Astrocyte (in vitro differentiated cells and primary cell): ENCODE results near the gene CSTF1. TPM values are rescaled to one million over a fixed set of nuclear protein-coding genes. Genes with fewer than 3 reads are reported as not detected.

Experiments
- DNase-seq: peaks from one replicate; pipeline ENCODE4 v3.0.0-alpha.2; 2010; ENCODE audit warnings: low read depth
- FAIRE-seq: peaks from 2 replicates; lab custom pipeline; 2011; peaks lifted over from hg19 to GRCh38; lab: Jason Lieb, UNC
- H2AFZ ChIP-seq: 2 replicates; pipeline ENCODE4 v1.6.0; 2012; ENCODE audit warnings: low read depth, low read length, inconsistent platforms
- H3K27ac ChIP-seq: 2 replicates; pipeline ENCODE4 v1.5.1; 2011; ENCODE audit warnings: low read depth, low read length, inconsistent platforms
- H3K27me3 ChIP-seq: 2 replicates; pipeline ENCODE4 v1.6.0; 2011; ENCODE audit warnings: low read length, inconsistent platforms; ENCODE audit not compliant: insufficient read depth
- H3K36me3 ChIP-seq: 2 replicates; pipeline ENCODE4 v1.5.1; 2011; ENCODE audit warnings: low read length, inconsistent platforms; ENCODE audit not compliant: insufficient read depth
- H3K4me1 ChIP-seq: 2 replicates; pipeline ENCODE4 v1.5.1; 2011; ENCODE audit warnings: low read length, inconsistent platforms; ENCODE audit not compliant: insufficient read depth
- H3K4me2 ChIP-seq: 2 replicates; pipeline ENCODE4 v1.6.0; 2012; ENCODE audit warnings: low read length, inconsistent platforms
- H3K4me3 ChIP-seq: 2 replicates; pipeline ENCODE4 v1.5.1; 2011; ENCODE audit warnings: low read depth, mild to moderate bottlenecking, low read length, inconsistent platforms; ENCODE audit not compliant: insufficient read depth
- H3K79me2 ChIP-seq: 2 replicates; pipeline ENCODE4 v1.6.0; 2012; ENCODE audit warnings: mild to moderate bottlenecking, low read length, inconsistent platforms; ENCODE audit not compliant: insufficient read depth
- H3K9ac ChIP-seq: 2 replicates; pipeline ENCODE4 v1.6.0; 2012; ENCODE audit warnings: mild to moderate bottlenecking, low read length, inconsistent platforms
- H3K9me3 ChIP-seq: 2 replicates; pipeline ENCODE4 v1.5.1; 2012; ENCODE audit warnings: low read depth, mild to moderate bottlenecking, low read length, inconsistent platforms; ENCODE audit not compliant: insufficient read depth
- H4K20me1 ChIP-seq: 2 replicates; pipeline ENCODE4 v1.6.0; 2012; ENCODE audit warnings: low read length, inconsistent platforms; ENCODE audit not compliant: insufficient read depth
- H3K27ac Mint-ChIP-seq: one replicate; pipeline ENCODE4 v1.8.0; 2021; ENCODE audit warnings: mild to moderate bottlenecking, mixed read lengths; ENCODE audit not compliant: unreplicated experiment
- H3K27me3 Mint-ChIP-seq: one replicate; pipeline ENCODE4 v1.8.0; 2021; ENCODE audit warnings: low read depth, mixed read lengths; ENCODE audit not compliant: unreplicated experiment
- H3K36me3 Mint-ChIP-seq: one replicate; pipeline ENCODE4 v1.8.0; 2021; ENCODE audit warnings: low read depth, mixed read lengths; ENCODE audit not compliant: unreplicated experiment
- H3K4me1 Mint-ChIP-seq: one replicate; pipeline ENCODE4 v1.8.0; 2021; ENCODE audit warnings: low read depth, mixed read lengths; ENCODE audit not compliant: unreplicated experiment
- H3K4me3 Mint-ChIP-seq: one replicate; pipeline ENCODE4 v1.8.0; 2021; ENCODE audit warnings: mild to moderate bottlenecking, moderate library complexity, mixed read lengths; ENCODE audit not compliant: unreplicated experiment
- H3K9me3 Mint-ChIP-seq: one replicate; pipeline ENCODE4 v1.8.0; 2021; ENCODE audit warnings: mild to moderate bottlenecking, mixed read lengths; ENCODE audit not compliant: unreplicated experiment
- EZH2 ChIP-seq: IDR thresholded peaks from 2 replicates; pipeline ENCODE4 v1.6.1; 2012; ENCODE audit warnings: mild to moderate bottlenecking, low read length, inconsistent platforms; ENCODE audit not compliant: insufficient read depth
- total RNA-seq: library from RNA; stranded (reverse); gene quantifications from 2 replicates; pipeline ENCODE4 v1.2.1, GENCODE V29; 2021
- TF ChIP-seq, protein P1 (sequence below): IDR thresholded peaks from 2 replicates; pipeline ENCODE4 v1.5.1; 2011; ENCODE audit warnings: low read depth, mild to moderate bottlenecking, inconsistent platforms, low read length, moderate library complexity; ENCODE audit not compliant: insufficient read depth

The CSTF1 gene
- total RNA-seq, 1 donor from 2014 or later = 30.3 TPM

- peak overlapping the region; percentile 78 for H3K27ac ChIP-seq
- peak overlapping the region; percentile 45 for H3K4me2 ChIP-seq
- H3K9ac ChIP-seq = peak overlapping the region; percentile 17
- no peaks in the 10 kb centered on the region for H3K36me3 ChIP-seq
- H3K36me3 Mint-ChIP-seq = no peaks in the 10 kb centered on the region
- H3K27me3 Mint-ChIP-seq = no peaks in the 10 kb centered on the region
- FAIRE-seq = no peak
- H3K9me3 Mint-ChIP-seq = peaks cover 2% of the 10 kb centered on the region
- DNase-seq = no peak
- TF ChIP-seq, protein P1, sequence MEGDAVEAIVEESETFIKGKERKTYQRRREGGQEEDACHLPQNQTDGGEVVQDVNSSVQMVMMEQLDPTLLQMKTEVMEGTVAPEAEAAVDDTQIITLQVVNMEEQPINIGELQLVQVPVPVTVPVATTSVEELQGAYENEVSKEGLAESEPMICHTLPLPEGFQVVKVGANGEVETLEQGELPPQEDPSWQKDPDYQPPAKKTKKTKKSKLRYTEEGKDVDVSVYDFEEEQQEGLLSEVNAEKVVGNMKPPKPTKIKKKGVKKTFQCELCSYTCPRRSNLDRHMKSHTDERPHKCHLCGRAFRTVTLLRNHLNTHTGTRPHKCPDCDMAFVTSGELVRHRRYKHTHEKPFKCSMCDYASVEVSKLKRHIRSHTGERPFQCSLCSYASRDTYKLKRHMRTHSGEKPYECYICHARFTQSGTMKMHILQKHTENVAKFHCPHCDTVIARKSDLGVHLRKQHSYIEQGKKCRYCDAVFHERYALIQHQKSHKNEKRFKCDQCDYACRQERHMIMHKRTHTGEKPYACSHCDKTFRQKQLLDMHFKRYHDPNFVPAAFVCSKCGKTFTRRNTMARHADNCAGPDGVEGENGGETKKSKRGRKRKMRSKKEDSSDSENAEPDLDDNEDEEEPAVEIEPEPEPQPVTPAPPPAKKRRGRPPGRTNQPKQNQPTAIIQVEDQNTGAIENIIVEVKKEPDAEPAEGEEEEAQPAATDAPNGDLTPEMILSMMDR = no peak
- TF ChIP-seq EZH2 = no peak
- peaks cover 3% of the 10 kb centered on the region for H3K79me2 ChIP-seq
- peaks cover 40% of the 10 kb centered on the region for H3K4me1 ChIP-seq
- H2AFZ ChIP-seq = no peak overlapping the region
- no peaks in the 10 kb centered on the region for H4K20me1 ChIP-seq
- H3K4me1 Mint-ChIP-seq = peaks cover 37% of the 10 kb centered on the region
- H3K9me3 ChIP-seq = no peaks in the 10 kb centered on the region
- H3K27ac Mint-ChIP-seq = peak overlapping the region; percentile 90
- H3K4me3 Mint-ChIP-seq = no peak overlapping the region
- no peaks in the 10 kb centered on the region for H3K27me3 ChIP-seq
- H3K4me3 ChIP-seq = no peak overlapping the region
Observed at GRCh38 chr20:56428881-56429280, 36.4 kb downstream of the CSTF1 start.

GRCh38 chr20:56429502-56429901 lies 37.1 kb downstream of the CSTF1 start:
- Histone ChIP-seq H2AFZ (no peak overlapping the region), H3K4me1 (peaks cover 41% of the 10 kb centered on the region), H3K4me2 (peak overlapping the region; percentile 45), H3K36me3 (no peaks in the 10 kb centered on the region), H3K9me3 (no peaks in the 10 kb centered on the region), H3K9ac (peak overlapping the region; percentile 39), H4K20me1 (no peaks in the 10 kb centered on the region), H3K27ac (peak overlapping the region; percentile 78), H3K79me2 (peaks cover 3% of the 10 kb centered on the region), H3K27me3 (no peaks in the 10 kb centered on the region), H3K4me3 (no peak overlapping the region)
- Mint-ChIP-seq H3K36me3 (no peaks in the 10 kb centered on the region), H3K9me3 (peaks cover 4% of the 10 kb centered on the region), H3K27me3 (no peaks in the 10 kb centered on the region), H3K27ac (peak overlapping the region; percentile 90), H3K4me3 (peak overlapping the region; percentile 2), H3K4me1 (peaks cover 37% of the 10 kb centered on the region)
- no peak for FAIRE-seq
- peak; percentile 93 for DNase-seq
- no peak for TF ChIP-seq EZH2
- TF ChIP-seq, protein P1 = no peak

DNA sequence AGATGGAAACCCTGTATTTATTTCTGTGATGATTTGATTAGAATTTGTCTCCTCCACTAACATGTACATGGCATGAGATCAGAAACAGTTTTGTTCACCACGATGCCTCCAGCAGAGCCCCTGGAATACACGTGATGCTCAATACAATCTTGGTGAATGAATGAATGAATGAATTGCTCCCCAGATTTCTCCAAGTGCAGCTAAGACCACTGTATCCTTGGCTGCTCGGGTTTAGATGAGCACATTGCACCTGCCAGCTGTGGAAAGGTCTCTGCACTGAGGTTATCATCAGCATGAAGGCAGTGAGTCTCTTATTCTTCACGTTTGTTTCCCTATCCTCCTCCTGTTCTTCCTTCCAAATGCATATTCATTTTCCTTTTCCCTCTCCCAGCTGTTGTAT lies 37.5 kb downstream of the CSTF1 start:
- peak overlapping the region; percentile 90 for H3K27ac Mint-ChIP-seq
- H3K36me3 Mint-ChIP-seq = no peaks in the 10 kb centered on the region
- H3K27ac ChIP-seq = peak overlapping the region; percentile 78
- no peaks in the 10 kb centered on the region for H3K36me3 ChIP-seq
- peaks cover 35% of the 10 kb centered on the region for H3K4me1 Mint-ChIP-seq
- no peaks in the 10 kb centered on the region for H3K27me3 Mint-ChIP-seq
- TF ChIP-seq, protein P1 = no peak
- no peak for TF ChIP-seq EZH2
- DNase-seq = no peak
- no peak overlapping the region for H2AFZ ChIP-seq
- H3K79me2 ChIP-seq = peaks cover 3% of the 10 kb centered on the region
- no peak for FAIRE-seq
- peak overlapping the region; percentile 39 for H3K9ac ChIP-seq
- no peaks in the 10 kb centered on the region for H4K20me1 ChIP-seq
- peaks cover 4% of the 10 kb centered on the region for H3K9me3 Mint-ChIP-seq
- no peak overlapping the region for H3K4me3 ChIP-seq
- H3K4me3 Mint-ChIP-seq = no peak overlapping the region
- no peaks in the 10 kb centered on the region for H3K27me3 ChIP-seq
- peak overlapping the region; percentile 45 for H3K4me2 ChIP-seq
- H3K9me3 ChIP-seq = no peaks in the 10 kb centered on the region
- H3K4me1 ChIP-seq = peaks cover 41% of the 10 kb centered on the region
